ENCODE measurements around the gene BANK1. TPM values are rescaled to one million over a fixed set of nuclear protein-coding genes. Genes with fewer than 3 reads are reported as not detected.

Gene BANK1
- total and polyA plus RNA-seq, 5 donors from 2014 or later: 0.18 to 2.9 (median 0.98) TPM

GRCh38 chr4:102042871-102043802, 252.6 kb downstream of the BANK1 start:
- Histone ChIP-seq H3K36me3 (ENCODE audit: control insufficient read depth, insufficient read depth, low read length) (no peaks in the 10 kb centered on the region), H3K4me3 (ENCODE audit: low read depth, low read length) (no peak overlapping the region), H3K27me3 (ENCODE audit: control insufficient read depth, insufficient read depth, low read length) (no peaks in the 10 kb centered on the region), H3K9me3 (ENCODE audit: control insufficient read depth in 2 of 2, low read length in 2 of 2) (no peaks in the 10 kb centered on the region), H3K27ac (ENCODE audit: insufficient read depth, low read length, poor library complexity, severe bottlenecking) (no peak overlapping the region), H3K4me1 (ENCODE audit: control insufficient read depth, insufficient read depth, low read length, poor library complexity, severe bottlenecking) (no peaks in the 10 kb centered on the region)
- H3K9me3 Mint-ChIP-seq: no peaks in the 10 kb centered on the region
- no peak for ATAC-seq (ENCODE audit: low read depth in 2 of 2)
- H3K27ac Mint-ChIP-seq: no peak overlapping the region
- H3K4me3 Mint-ChIP-seq: no peak overlapping the region
- no peak for DNase-seq
- H3K36me3 Mint-ChIP-seq: no peaks in the 10 kb centered on the region
- no peaks in the 10 kb centered on the region for H3K4me1 Mint-ChIP-seq
- no peaks in the 10 kb centered on the region for H3K27me3 Mint-ChIP-seq

GRCh38 chr4:102047616-102048015, 257.1 kb downstream of the BANK1 start:
- H3K4me1 Mint-ChIP-seq: no peaks in the 10 kb centered on the region
- no peaks in the 10 kb centered on the region for H3K36me3 ChIP-seq (ENCODE audit: control insufficient read depth, insufficient read depth, low read length)

GRCh38 chr4:102055805-102056204, 265.3 kb downstream of the BANK1 start:
- DNase-seq (no peak), ATAC-seq (ENCODE audit: low read depth in 2 of 2) (no peak)
- H3K36me3 ChIP-seq (ENCODE audit: control insufficient read depth, insufficient read depth, low read length): no peaks in the 10 kb centered on the region
- peaks cover 18% of the 10 kb centered on the region for H3K27me3 Mint-ChIP-seq
- no peaks in the 10 kb centered on the region for H3K4me1 Mint-ChIP-seq
- no peaks in the 10 kb centered on the region for H3K4me1 ChIP-seq (ENCODE audit: control insufficient read depth, insufficient read depth, low read length, poor library complexity, severe bottlenecking)
- H3K9me3 ChIP-seq (ENCODE audit: control insufficient read depth in 2 of 2, low read length in 2 of 2): no peaks in the 10 kb centered on the region
- H3K4me3 ChIP-seq (ENCODE audit: low read depth, low read length): no peak overlapping the region
- peaks cover 0 to 2% (median 0%) of the 10 kb centered on the region in 7 donors for H3K9me3 Mint-ChIP-seq
- no peak overlapping the region for H3K27ac Mint-ChIP-seq
- H3K36me3 Mint-ChIP-seq: no peaks in the 10 kb centered on the region
- no peak overlapping the region for H3K27ac ChIP-seq (ENCODE audit: insufficient read depth, low read length, poor library complexity, severe bottlenecking)
- no peaks in the 10 kb centered on the region for H3K27me3 ChIP-seq (ENCODE audit: control insufficient read depth, insufficient read depth, low read length)
- no peak overlapping the region for H3K4me3 Mint-ChIP-seq

More at GRCh38 chr4:102047616-102048015, 257.1 kb downstream of the BANK1 start:
- H3K27me3 ChIP-seq (ENCODE audit: control insufficient read depth, insufficient read depth, low read length): no peaks in the 10 kb centered on the region
- peaks cover 0 to 3% (median 0%) of the 10 kb centered on the region in 7 donors for H3K9me3 Mint-ChIP-seq
- no peak for DNase-seq
- no peak overlapping the region for H3K4me3 Mint-ChIP-seq
- H3K4me1 ChIP-seq (ENCODE audit: control insufficient read depth, insufficient read depth, low read length, poor library complexity, severe bottlenecking): no peaks in the 10 kb centered on the region
- no peak overlapping the region for H3K4me3 ChIP-seq (ENCODE audit: low read depth, low read length)
- no peaks in the 10 kb centered on the region for H3K36me3 Mint-ChIP-seq
- no peaks in the 10 kb centered on the region for H3K9me3 ChIP-seq (ENCODE audit: control insufficient read depth in 2 of 2, low read length in 2 of 2)
- ATAC-seq (ENCODE audit: low read depth in 2 of 2): no peak
- H3K27ac Mint-ChIP-seq: no peak overlapping the region
- no peak overlapping the region for H3K27ac ChIP-seq (ENCODE audit: insufficient read depth, low read length, poor library complexity, severe bottlenecking)
- H3K27me3 Mint-ChIP-seq: peaks cover 10% of the 10 kb centered on the region

GRCh38 chr4:102057122-102057521, 266.6 kb downstream of the BANK1 start:
- Histone ChIP-seq H3K4me3 (ENCODE audit: low read depth, low read length) (no peak overlapping the region), H3K9me3 (ENCODE audit: control insufficient read depth in 2 of 2, low read length in 2 of 2) (no peaks in the 10 kb centered on the region), H3K27me3 (ENCODE audit: control insufficient read depth, insufficient read depth, low read length) (peaks cover 2% of the 10 kb centered on the region), H3K4me1 (ENCODE audit: control insufficient read depth, insufficient read depth, low read length, poor library complexity, severe bottlenecking) (no peaks in the 10 kb centered on the region), H3K36me3 (ENCODE audit: control insufficient read depth, insufficient read depth, low read length) (no peaks in the 10 kb centered on the region), H3K27ac (ENCODE audit: insufficient read depth, low read length, poor library complexity, severe bottlenecking) (no peak overlapping the region)
- no peak overlapping the region for H3K4me3 Mint-ChIP-seq
- no peak overlapping the region for H3K27ac Mint-ChIP-seq
- DNase-seq (no peak), ATAC-seq (ENCODE audit: low read depth in 2 of 2) (no peak)
- peaks cover 14% of the 10 kb centered on the region for H3K27me3 Mint-ChIP-seq
- no peaks in the 10 kb centered on the region for H3K36me3 Mint-ChIP-seq
- H3K9me3 Mint-ChIP-seq: peaks cover 0 to 2% (median 0%) of the 10 kb centered on the region in 7 donors
- H3K4me1 Mint-ChIP-seq: no peaks in the 10 kb centered on the region

- Histone ChIP-seq H3K27me3 (ENCODE audit: control insufficient read depth, insufficient read depth, low read length) (peaks cover 2% of the 10 kb centered on the region), H3K9me3 (ENCODE audit: control insufficient read depth in 2 of 2, low read length in 2 of 2) (no peaks in the 10 kb centered on the region), H3K27ac (ENCODE audit: insufficient read depth, low read length, poor library complexity, severe bottlenecking) (no peak overlapping the region), H3K4me1 (ENCODE audit: control insufficient read depth, insufficient read depth, low read length, poor library complexity, severe bottlenecking) (no peaks in the 10 kb centered on the region), H3K36me3 (ENCODE audit: control insufficient read depth, insufficient read depth, low read length) (no peaks in the 10 kb centered on the region), H3K4me3 (ENCODE audit: low read depth, low read length) (no peak overlapping the region)
- H3K27me3 Mint-ChIP-seq: peaks cover 4% of the 10 kb centered on the region
- H3K4me3 Mint-ChIP-seq: no peak overlapping the region
- no peak for DNase-seq
- no peaks in the 10 kb centered on the region for H3K4me1 Mint-ChIP-seq
- no peaks in the 10 kb centered on the region for H3K36me3 Mint-ChIP-seq
- H3K27ac Mint-ChIP-seq: no peak overlapping the region
- ATAC-seq (ENCODE audit: low read depth in 2 of 2): no peak
- H3K9me3 Mint-ChIP-seq: peaks cover 0 to 3% (median 0%) of the 10 kb centered on the region in 7 donors
Measured at GRCh38 chr4:102061133-102061532, 270.6 kb downstream of the BANK1 start.

- H3K36me3 Mint-ChIP-seq: no peaks in the 10 kb centered on the region
- Histone ChIP-seq H3K4me3 (ENCODE audit: low read depth, low read length) (no peak overlapping the region), H3K27ac (ENCODE audit: insufficient read depth, low read length, poor library complexity, severe bottlenecking) (no peak overlapping the region), H3K4me1 (ENCODE audit: control insufficient read depth, insufficient read depth, low read length, poor library complexity, severe bottlenecking) (no peaks in the 10 kb centered on the region), H3K36me3 (ENCODE audit: control insufficient read depth, insufficient read depth, low read length) (no peaks in the 10 kb centered on the region), H3K27me3 (ENCODE audit: control insufficient read depth, insufficient read depth, low read length) (peaks cover 2% of the 10 kb centered on the region), H3K9me3 (ENCODE audit: control insufficient read depth in 2 of 2, low read length in 2 of 2) (no peaks in the 10 kb centered on the region)
- no peak for DNase-seq
- H3K27me3 Mint-ChIP-seq: peaks cover 4% of the 10 kb centered on the region
- ATAC-seq (ENCODE audit: low read depth in 2 of 2): no peak
- H3K4me1 Mint-ChIP-seq: no peaks in the 10 kb centered on the region
- H3K27ac Mint-ChIP-seq: no peak overlapping the region
- H3K9me3 Mint-ChIP-seq: peaks cover 0 to 3% (median 0%) of the 10 kb centered on the region in 7 donors
- no peak overlapping the region for H3K4me3 Mint-ChIP-seq
Measured at GRCh38 chr4:102064747-102065442, 274.4 kb downstream of the BANK1 start.

GRCh38 chr4:102076622-102077021, 286.1 kb downstream of the BANK1 start:
- ATAC-seq (ENCODE audit: low read depth in 2 of 2) (no peak), DNase-seq (no peak)
- Histone ChIP-seq H3K27me3 (ENCODE audit: control insufficient read depth, insufficient read depth, low read length) (no peaks in the 10 kb centered on the region), H3K27ac (ENCODE audit: insufficient read depth, low read length, poor library complexity, severe bottlenecking) (no peak overlapping the region), H3K36me3 (ENCODE audit: control insufficient read depth, insufficient read depth, low read length) (no peaks in the 10 kb centered on the region), H3K9me3 (ENCODE audit: control insufficient read depth in 2 of 2, low read length in 2 of 2) (no peaks in the 10 kb centered on the region), H3K4me3 (ENCODE audit: low read depth, low read length) (no peak overlapping the region), H3K4me1 (ENCODE audit: control insufficient read depth, insufficient read depth, low read length, poor library complexity, severe bottlenecking) (no peaks in the 10 kb centered on the region)
- no peaks in the 10 kb centered on the region for H3K36me3 Mint-ChIP-seq
- H3K27ac Mint-ChIP-seq: no peak overlapping the region
- peaks cover 0 to 5% (median 0%) of the 10 kb centered on the region in 7 donors for H3K9me3 Mint-ChIP-seq
- no peak overlapping the region for H3K4me3 Mint-ChIP-seq
- H3K27me3 Mint-ChIP-seq: no peaks in the 10 kb centered on the region
- H3K4me1 Mint-ChIP-seq: no peaks in the 10 kb centered on the region

Data from CD4-positive, CD25-positive, alpha-beta regulatory T cell (primary cell).